Cardiac muscle cell (in vitro differentiated cells and primary cell): Measurements from ENCODE around the gene SUSD6. TPM values are rescaled to one million over a fixed set of nuclear protein-coding genes. Genes with fewer than 3 reads are reported as not detected.

Source experiments
- DNase-seq, 2 donors: peaks; one replicate each; pipeline versions ENCODE4 v3.0.0 to v3.0.0-alpha.2; 2010 to 2017; ENCODE audit warnings: low read depth in 1 of 2, low spot score in 1 of 2
- H3K27ac ChIP-seq: fragments of 200-600 bp; sonication (generic); 2 replicates; pipeline ENCODE4 v1.5.1; 2016
- H3K27me3 ChIP-seq: fragments of 200-600 bp; sonication (generic); 2 replicates; pipeline ENCODE4 v1.6.0; 2016; ENCODE audit warnings: control low read depth
- H3K36me3 ChIP-seq: fragments of 200-600 bp; sonication (generic); 2 replicates; pipeline ENCODE4 v1.5.1; 2016; ENCODE audit warnings: control low read depth
- H3K4me1 ChIP-seq: fragments of 200-600 bp; sonication (generic); 2 replicates; pipeline ENCODE4 v1.8.1; 2017; ENCODE audit warnings: low read depth, mild to moderate bottlenecking, mixed run types
- H3K4me3 ChIP-seq: fragments of 200-600 bp; sonication (generic); 2 replicates; pipeline ENCODE4 v1.5.1; 2016; ENCODE audit warnings: mild to moderate bottlenecking
- H3K9me3 ChIP-seq: fragments of 200-600 bp; sonication (generic); 2 replicates; pipeline ENCODE4 v1.5.1; 2017; ENCODE audit warnings: low read depth, mild to moderate bottlenecking, control low read depth
- polyA plus RNA-seq: library from polyadenylated mRNA; unstranded; fragments of >200 nt; fragmentation: Nextera tagmentation; extraction: Ambion mirVana; gene quantifications from 2 replicates; pipeline ENCODE4 v1.2.1, GENCODE V29; 2016
- total RNA-seq: library from RNA; depleted of rRNA; stranded (reverse); fragments of >200 nt; gene quantifications from 2 replicates; pipeline ENCODE4 v1.2.3, GENCODE V29; 2016
- TF ChIP-seq, protein P1 (sequence below): IDR thresholded peaks from 2 replicates; pipeline ENCODE4 v1.5.1; 2012; ENCODE audit warnings: low read depth, mild to moderate bottlenecking, low read length

Gene SUSD6
- total and polyA plus RNA-seq, 2 experiments from 2014 or later: 8.7 to 12.1 TPM

GRCh38 chr14:69749956-69750355 lies 138.6 kb downstream of the SUSD6 start:
- no peak for DNase-seq
- TF ChIP-seq, protein P1, sequence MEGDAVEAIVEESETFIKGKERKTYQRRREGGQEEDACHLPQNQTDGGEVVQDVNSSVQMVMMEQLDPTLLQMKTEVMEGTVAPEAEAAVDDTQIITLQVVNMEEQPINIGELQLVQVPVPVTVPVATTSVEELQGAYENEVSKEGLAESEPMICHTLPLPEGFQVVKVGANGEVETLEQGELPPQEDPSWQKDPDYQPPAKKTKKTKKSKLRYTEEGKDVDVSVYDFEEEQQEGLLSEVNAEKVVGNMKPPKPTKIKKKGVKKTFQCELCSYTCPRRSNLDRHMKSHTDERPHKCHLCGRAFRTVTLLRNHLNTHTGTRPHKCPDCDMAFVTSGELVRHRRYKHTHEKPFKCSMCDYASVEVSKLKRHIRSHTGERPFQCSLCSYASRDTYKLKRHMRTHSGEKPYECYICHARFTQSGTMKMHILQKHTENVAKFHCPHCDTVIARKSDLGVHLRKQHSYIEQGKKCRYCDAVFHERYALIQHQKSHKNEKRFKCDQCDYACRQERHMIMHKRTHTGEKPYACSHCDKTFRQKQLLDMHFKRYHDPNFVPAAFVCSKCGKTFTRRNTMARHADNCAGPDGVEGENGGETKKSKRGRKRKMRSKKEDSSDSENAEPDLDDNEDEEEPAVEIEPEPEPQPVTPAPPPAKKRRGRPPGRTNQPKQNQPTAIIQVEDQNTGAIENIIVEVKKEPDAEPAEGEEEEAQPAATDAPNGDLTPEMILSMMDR: no peak
- H3K27ac ChIP-seq: no peak overlapping the region

GRCh38 chr14:69750495-69750894 lies 139.1 kb downstream of the SUSD6 start:
- DNase-seq: no peak
- Histone ChIP-seq H3K9me3 (no peaks in the 10 kb centered on the region), H3K4me3 (no peak overlapping the region)

More at GRCh38 chr14:69749956-69750355, 138.6 kb downstream of the SUSD6 start:
- Histone ChIP-seq H3K4me3 (no peak overlapping the region), H3K4me1 (no peaks in the 10 kb centered on the region), H3K36me3 (no peaks in the 10 kb centered on the region), H3K9me3 (no peaks in the 10 kb centered on the region), H3K27me3 (no peaks in the 10 kb centered on the region)

DNA sequence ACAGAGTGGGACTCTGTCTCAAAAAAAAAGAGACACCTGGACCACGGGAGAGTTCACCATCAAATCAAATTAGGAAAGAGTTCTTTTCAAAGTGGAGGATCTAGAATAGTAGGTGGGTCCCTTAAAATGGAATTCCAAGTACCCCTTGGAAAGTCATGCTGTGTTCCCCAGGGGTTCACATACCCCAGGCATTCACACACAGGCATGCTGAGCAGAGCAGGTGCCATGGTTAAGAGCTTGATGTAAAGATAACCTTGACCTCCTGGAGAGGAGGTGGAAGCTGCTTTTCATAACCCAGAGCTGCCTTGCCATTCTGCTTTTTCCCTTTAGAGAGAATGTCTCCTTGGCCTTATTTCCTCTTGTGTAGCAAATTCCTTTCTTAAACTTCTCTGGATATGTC lies 141.4 kb downstream of the SUSD6 start:
- no peaks in the 10 kb centered on the region for H3K4me1 ChIP-seq
- no peak overlapping the region for H3K4me3 ChIP-seq
- no peaks in the 10 kb centered on the region for H3K36me3 ChIP-seq
- TF ChIP-seq, protein P1: no peak
- no peaks in the 10 kb centered on the region for H3K27me3 ChIP-seq
- H3K9me3 ChIP-seq: no peaks in the 10 kb centered on the region
- DNase-seq: no peak
- H3K27ac ChIP-seq: no peak overlapping the region

More at GRCh38 chr14:69750495-69750894, 139.1 kb downstream of the SUSD6 start:
- H3K36me3 ChIP-seq: no peaks in the 10 kb centered on the region
- H3K27me3 ChIP-seq: no peaks in the 10 kb centered on the region
- H3K4me1 ChIP-seq: no peaks in the 10 kb centered on the region
- H3K27ac ChIP-seq: no peak overlapping the region
- TF ChIP-seq, protein P1: no peak

DNA sequence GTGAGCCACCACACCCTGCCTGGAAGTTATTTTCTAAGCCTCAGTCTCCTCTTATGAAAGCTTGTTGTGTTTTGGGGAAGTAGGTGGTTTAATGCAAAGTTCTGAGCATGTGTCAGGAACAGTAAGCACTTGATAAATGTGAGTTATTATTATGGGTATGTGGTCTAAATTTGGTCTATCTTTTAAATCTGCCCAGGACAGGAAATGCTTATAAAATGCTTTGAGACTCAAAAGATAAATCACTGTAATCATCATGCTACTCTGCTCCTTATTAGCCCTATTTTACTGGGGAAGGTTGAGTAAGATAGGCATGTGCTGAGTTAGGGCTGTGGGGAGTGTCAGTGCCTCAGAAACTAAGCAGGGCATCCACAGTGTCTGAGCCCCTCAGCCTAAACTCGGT lies 142.5 kb downstream of the SUSD6 start:
- Histone ChIP-seq H3K27me3 (no peaks in the 10 kb centered on the region), H3K36me3 (no peaks in the 10 kb centered on the region), H3K4me1 (no peaks in the 10 kb centered on the region), H3K9me3 (no peaks in the 10 kb centered on the region), H3K27ac (no peak overlapping the region), H3K4me3 (no peak overlapping the region)
- TF ChIP-seq, protein P1: no peak
- no peak for DNase-seq

- Histone ChIP-seq H3K27ac (no peak overlapping the region), H3K4me1 (no peaks in the 10 kb centered on the region), H3K9me3 (no peaks in the 10 kb centered on the region), H3K4me3 (no peak overlapping the region), H3K27me3 (no peaks in the 10 kb centered on the region), H3K36me3 (no peaks in the 10 kb centered on the region)
- TF ChIP-seq, protein P1: no peak
- DNase-seq: no peak
Measured at GRCh38 chr14:69754487-69754886, 143.1 kb downstream of the SUSD6 start.

DNA sequence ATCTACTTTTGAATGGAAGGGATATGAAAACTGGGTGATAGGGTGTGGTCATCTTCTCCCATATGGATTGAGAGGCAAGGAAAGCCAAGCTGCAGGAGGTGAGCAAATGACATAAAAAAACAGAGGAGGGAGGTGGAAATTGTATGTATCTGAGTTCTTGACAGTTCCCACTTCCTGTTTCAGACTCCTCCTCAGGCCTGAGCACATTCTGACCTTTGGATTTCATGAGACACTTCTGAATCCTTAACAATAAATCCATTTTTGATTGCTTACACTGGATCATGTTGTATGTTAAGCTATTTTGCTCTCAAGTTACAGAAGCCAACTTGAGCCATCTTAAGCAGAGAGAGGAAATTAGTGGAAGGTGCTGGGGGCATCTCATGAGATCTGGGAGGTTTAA lies 143.9 kb downstream of the SUSD6 start:
- no peak overlapping the region for H3K4me3 ChIP-seq
- no peaks in the 10 kb centered on the region for H3K27me3 ChIP-seq
- H3K4me1 ChIP-seq: no peaks in the 10 kb centered on the region
- no peaks in the 10 kb centered on the region for H3K9me3 ChIP-seq
- DNase-seq: no peak
- H3K36me3 ChIP-seq: no peaks in the 10 kb centered on the region
- TF ChIP-seq, protein P1: no peak
- no peak overlapping the region for H3K27ac ChIP-seq
